IPS-18c (cell line): ENCODE data around the gene SGPP2.
"Not testable (repeated sequence)": the region's sequence is repeated elsewhere in the genome, so short reads cannot be mapped to it uniquely, and the experiment has no call there.

Experiments used
- H3K4me3 ChIP-seq: 2 replicates; pipeline ENCODE4 v1.7.0; 2013; ENCODE audit warnings: low read depth, mild to moderate bottlenecking, low read length, moderate library complexity; ENCODE audit not compliant: insufficient read depth
- H3K9me3 ChIP-seq: one replicate; pipeline ENCODE4 v1.6.1; 2013; ENCODE audit warnings: mild to moderate bottlenecking, low read length, moderate library complexity; ENCODE audit not compliant: control insufficient read depth, insufficient read depth

SGPP2 gene

GRCh38 chr2:222424276-222424728, at the start of gene SGPP2:
Gene SGPP2 (plus strand): TSS chr2:222424543. CDS start chr2:222424603, 60 bp downstream.
- H3K4me3 ChIP-seq, result peak within 1 kb of the TSS; percentile 49

GRCh38 chr2:222375798-222376197, 48.5 kb upstream of the SGPP2 start:
- Histone ChIP-seq H3K9me3 (no peaks in the 10 kb centered on the region), H3K4me3 (no peak overlapping the region)

More at GRCh38 chr2:222424276-222424728, at the start of gene SGPP2:
- peaks cover 3% of the 10 kb centered on the region for H3K9me3 ChIP-seq

- no peak overlapping the region for H3K4me3 ChIP-seq
- no peaks in the 10 kb centered on the region for H3K9me3 ChIP-seq
Measured at GRCh38 chr2:222380456-222380855, 43.9 kb upstream of the SGPP2 start.

- Histone ChIP-seq H3K9me3 (no peaks in the 10 kb centered on the region), H3K4me3 (no peak overlapping the region)
Measured at GRCh38 chr2:222381566-222381965, 42.8 kb upstream of the SGPP2 start.

- no peak overlapping the region for H3K4me3 ChIP-seq
- no peaks in the 10 kb centered on the region for H3K9me3 ChIP-seq
Measured at GRCh38 chr2:222383255-222383654, 41.1 kb upstream of the SGPP2 start.

GRCh38 chr2:222391743-222392285, 32.5 kb upstream of the SGPP2 start:
- H3K9me3 ChIP-seq, result no peaks in the 10 kb centered on the region
- H3K4me3 ChIP-seq, result no peak overlapping the region

- H3K4me3 ChIP-seq, result no peak overlapping the region
- no peaks in the 10 kb centered on the region for H3K9me3 ChIP-seq
Measured at GRCh38 chr2:222393733-222394267, 30.5 kb upstream of the SGPP2 start.

GRCh38 chr2:222398446-222398885, 25.9 kb upstream of the SGPP2 start:
- Histone ChIP-seq H3K9me3 (no peaks in the 10 kb centered on the region), H3K4me3 (no peak overlapping the region)

- no peak overlapping the region for H3K4me3 ChIP-seq
Measured at GRCh38 chr2:222399038-222399783, 25.1 kb upstream of the SGPP2 start.

GRCh38 chr2:222404151-222404905, 20.0 kb upstream of the SGPP2 start:
- H3K4me3 ChIP-seq, result no peak overlapping the region
- H3K9me3 ChIP-seq, result peaks cover 4% of the 10 kb centered on the region

More at GRCh38 chr2:222399038-222399783, 25.1 kb upstream of the SGPP2 start:
- H3K9me3 ChIP-seq, result no peaks in the 10 kb centered on the region

- Histone ChIP-seq H3K9me3 (peaks cover 11% of the 10 kb centered on the region), H3K4me3 (no peak overlapping the region)
Measured at GRCh38 chr2:222408684-222409083, 15.7 kb upstream of the SGPP2 start.

GRCh38 chr2:222410534-222410933, 13.8 kb upstream of the SGPP2 start:
- H3K4me3 ChIP-seq, result no peak overlapping the region
- peaks cover 9% of the 10 kb centered on the region for H3K9me3 ChIP-seq

- H3K9me3 ChIP-seq, H3K4me3 ChIP-seq: not testable (repeated sequence)
Measured at GRCh38 chr2:222412334-222412733, 12.0 kb upstream of the SGPP2 start.

- no peak overlapping the region for H3K4me3 ChIP-seq
- H3K9me3 ChIP-seq, result peaks cover 7% of the 10 kb centered on the region
Measured at GRCh38 chr2:222413295-222413911, 10.9 kb upstream of the SGPP2 start.

GRCh38 chr2:222418739-222419138, 5.6 kb upstream of the SGPP2 start:
- Histone ChIP-seq H3K4me3 (no peak overlapping the region), H3K9me3 (peaks cover 2% of the 10 kb centered on the region)

- H3K4me3 ChIP-seq, result no peak overlapping the region
- H3K9me3 ChIP-seq, result peaks cover 3% of the 10 kb centered on the region
Measured at GRCh38 chr2:222420508-222420907, 3.8 kb upstream of the SGPP2 start.

GRCh38 chr2:222421626-222422025, 2.7 kb upstream of the SGPP2 start:
- peaks cover 3% of the 10 kb centered on the region for H3K9me3 ChIP-seq
- no peak overlapping the region for H3K4me3 ChIP-seq
